ENCODE measurements around the gene SLIT3.

Gene SLIT3

DNA sequence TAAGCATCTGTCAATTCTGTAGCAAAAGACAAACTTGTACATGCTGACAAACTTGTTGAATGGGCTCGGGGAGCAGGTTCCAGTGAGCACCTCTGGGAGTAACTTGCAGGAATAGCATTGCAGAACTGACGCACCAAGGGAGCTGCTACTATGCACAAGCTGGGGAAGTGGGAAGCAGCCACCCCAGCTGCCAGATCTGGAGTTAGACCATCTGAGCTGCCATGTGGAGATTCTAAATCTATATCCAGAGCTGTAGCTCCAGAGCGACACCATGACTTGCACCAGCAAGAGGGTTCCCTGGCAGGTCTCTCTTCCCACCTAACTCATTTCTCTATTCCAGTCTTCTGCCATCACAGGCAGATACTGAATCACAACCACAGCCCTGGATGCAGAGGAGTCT, 375.8 kb downstream of the SLIT3 start:
- Histone ChIP-seq H3K27ac (ENCODE audit: extremely low read depth, low read depth, low read length) (no peak overlapping the region), H3K36me3 (ENCODE audit: control insufficient read depth in 2 of 2, insufficient read depth in 1 of 2, low read length in 2 of 2) (no peaks in the 10 kb centered on the region), H3K9me3 (ENCODE audit: control insufficient read depth, insufficient read depth, low read depth, low read length) (no peaks in the 10 kb centered on the region), H3K4me3 (ENCODE audit: low read depth, low read length) (no peak overlapping the region), H3K4me1 (ENCODE audit: control insufficient read depth, insufficient read depth, low read length) (no peaks in the 10 kb centered on the region)
- TF ChIP-seq ZNF610 (tag by site-specific recombination; IDR thresholded peaks at IDR 0.05; ENCODE audit: borderline replicate concordance) (no peak), ZNF747 (tag by site-specific recombination; IDR thresholded peaks at IDR 0.05) (no peak), SCRT2 (tag by site-specific recombination; IDR thresholded peaks at IDR 0.05) (0 out of 2 replicates have a peak, but pooled peaks have one; percentile 24), ZNF239 (tag by site-specific recombination; IDR thresholded peaks at IDR 0.05) (no peak), ZNF132 (tag by site-specific recombination; IDR thresholded peaks at IDR 0.05; ENCODE audit: borderline replicate concordance) (no peak), ZNF404 (tag by site-specific recombination; IDR thresholded peaks at IDR 0.05) (no peak)
- POLR2A ChIA-PET: no interaction called here
- CTCF ChIA-PET: interaction anchor here (0.6 to 0.9 kb wide), 2 partner anchors 18 to 656 kb away, joined by 3 to 4 read pairs; no protein-coding TSS in a partner anchor

DNA sequence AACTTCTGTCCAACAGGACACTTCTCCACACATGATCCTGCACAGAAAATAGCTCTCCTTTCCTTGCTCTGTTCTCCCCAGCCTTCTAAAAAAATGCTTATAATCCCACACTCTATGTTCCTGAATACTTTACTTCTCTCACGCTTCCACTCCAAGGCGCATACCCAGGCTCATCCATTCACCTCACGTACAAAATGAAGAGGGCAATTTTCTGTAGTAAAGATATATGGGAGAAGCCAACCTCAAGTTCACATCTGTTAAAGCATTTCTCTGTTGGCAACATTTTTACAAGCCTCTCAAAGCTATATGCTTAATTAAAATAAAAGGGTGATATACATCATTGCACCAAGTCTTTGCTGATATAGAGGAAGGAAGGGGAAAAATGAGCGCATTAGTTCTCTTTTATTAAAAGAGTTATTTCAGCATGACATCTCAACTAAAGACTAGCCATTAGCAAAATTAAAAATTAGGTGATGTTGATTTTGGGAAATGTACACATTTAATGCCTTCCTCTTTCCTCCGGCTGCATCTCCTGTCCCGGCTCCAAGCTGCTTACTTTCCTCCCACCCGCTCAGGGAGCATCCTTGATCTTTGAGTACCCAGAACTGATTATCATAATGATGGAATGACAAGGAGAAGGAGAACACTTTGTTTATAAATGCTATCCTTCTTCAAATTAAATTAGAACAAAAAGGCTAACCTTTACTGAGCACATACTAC, 379.6 kb downstream of the SLIT3 start:
- ChIA-PET CTCF (interaction anchor here (0.8 to 1.4 kb wide), 4 partner anchors 8 to 660 kb away, joined by 3 to 5 read pairs (median 4); no protein-coding TSS in a partner anchor), POLR2A (interaction anchor here (0.7 to 0.8 kb wide), 2 partner anchors 8 kb away, joined by 3 to 10 read pairs; no protein-coding TSS in a partner anchor)
- TF ChIP-seq, protein P1, sequence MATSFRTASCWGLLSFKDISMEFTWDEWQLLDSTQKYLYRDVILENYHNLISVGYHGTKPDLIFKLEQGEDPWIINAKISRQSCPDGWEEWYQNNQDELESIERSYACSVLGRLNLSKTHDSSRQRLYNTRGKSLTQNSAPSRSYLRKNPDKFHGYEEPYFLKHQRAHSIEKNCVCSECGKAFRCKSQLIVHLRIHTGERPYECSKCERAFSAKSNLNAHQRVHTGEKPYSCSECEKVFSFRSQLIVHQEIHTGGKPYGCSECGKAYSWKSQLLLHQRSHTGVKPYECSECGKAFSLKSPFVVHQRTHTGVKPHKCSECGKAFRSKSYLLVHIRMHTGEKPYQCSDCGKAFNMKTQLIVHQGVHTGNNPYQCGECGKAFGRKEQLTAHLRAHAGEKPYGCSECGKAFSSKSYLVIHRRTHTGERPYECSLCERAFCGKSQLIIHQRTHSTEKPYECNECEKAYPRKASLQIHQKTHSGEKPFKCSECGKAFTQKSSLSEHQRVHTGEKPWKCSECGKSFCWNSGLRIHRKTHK (tag by site-specific recombination; IDR thresholded peaks at IDR 0.05): no peak
- TF ChIP-seq, protein P2, sequence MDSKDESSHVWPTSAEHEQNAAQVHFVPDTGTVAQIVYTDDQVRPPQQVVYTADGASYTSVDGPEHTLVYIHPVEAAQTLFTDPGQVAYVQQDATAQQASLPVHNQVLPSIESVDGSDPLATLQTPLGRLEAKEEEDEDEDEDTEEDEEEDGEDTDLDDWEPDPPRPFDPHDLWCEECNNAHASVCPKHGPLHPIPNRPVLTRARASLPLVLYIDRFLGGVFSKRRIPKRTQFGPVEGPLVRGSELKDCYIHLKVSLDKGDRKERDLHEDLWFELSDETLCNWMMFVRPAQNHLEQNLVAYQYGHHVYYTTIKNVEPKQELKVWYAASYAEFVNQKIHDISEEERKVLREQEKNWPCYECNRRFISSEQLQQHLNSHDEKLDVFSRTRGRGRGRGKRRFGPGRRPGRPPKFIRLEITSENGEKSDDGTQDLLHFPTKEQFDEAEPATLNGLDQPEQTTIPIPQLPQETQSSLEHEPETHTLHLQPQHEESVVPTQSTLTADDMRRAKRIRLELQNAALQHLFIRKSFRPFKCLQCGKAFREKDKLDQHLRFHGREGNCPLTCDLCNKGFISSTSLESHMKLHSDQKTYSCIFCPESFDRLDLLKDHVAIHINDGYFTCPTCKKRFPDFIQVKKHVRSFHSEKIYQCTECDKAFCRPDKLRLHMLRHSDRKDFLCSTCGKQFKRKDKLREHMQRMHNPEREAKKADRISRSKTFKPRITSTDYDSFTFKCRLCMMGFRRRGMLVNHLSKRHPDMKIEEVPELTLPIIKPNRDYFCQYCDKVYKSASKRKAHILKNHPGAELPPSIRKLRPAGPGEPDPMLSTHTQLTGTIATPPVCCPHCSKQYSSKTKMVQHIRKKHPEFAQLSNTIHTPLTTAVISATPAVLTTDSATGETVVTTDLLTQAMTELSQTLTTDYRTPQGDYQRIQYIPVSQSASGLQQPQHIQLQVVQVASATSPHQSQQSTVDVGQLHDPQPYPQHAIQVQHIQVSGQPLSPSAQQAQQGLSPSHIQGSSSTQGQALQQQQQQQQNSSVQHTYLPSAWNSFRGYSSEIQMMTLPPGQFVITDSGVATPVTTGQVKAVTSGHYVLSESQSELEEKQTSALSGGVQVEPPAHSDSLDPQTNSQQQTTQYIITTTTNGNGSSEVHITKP (tag by site-specific recombination; IDR thresholded peaks at IDR 0.05): no peak
- no peak for TF ChIP-seq ZNF114 (tag by site-specific recombination; IDR thresholded peaks at IDR 0.05)
- TF ChIP-seq, protein P3, sequence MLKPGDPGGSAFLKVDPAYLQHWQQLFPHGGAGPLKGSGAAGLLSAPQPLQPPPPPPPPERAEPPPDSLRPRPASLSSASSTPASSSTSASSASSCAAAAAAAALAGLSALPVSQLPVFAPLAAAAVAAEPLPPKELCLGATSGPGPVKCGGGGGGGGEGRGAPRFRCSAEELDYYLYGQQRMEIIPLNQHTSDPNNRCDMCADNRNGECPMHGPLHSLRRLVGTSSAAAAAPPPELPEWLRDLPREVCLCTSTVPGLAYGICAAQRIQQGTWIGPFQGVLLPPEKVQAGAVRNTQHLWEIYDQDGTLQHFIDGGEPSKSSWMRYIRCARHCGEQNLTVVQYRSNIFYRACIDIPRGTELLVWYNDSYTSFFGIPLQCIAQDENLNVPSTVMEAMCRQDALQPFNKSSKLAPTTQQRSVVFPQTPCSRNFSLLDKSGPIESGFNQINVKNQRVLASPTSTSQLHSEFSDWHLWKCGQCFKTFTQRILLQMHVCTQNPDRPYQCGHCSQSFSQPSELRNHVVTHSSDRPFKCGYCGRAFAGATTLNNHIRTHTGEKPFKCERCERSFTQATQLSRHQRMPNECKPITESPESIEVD (tag by site-specific recombination; IDR thresholded peaks at IDR 0.05): 0 out of 2 replicates have a peak, but pooled peaks have one; percentile 9
- TF ChIP-seq, protein P4, sequence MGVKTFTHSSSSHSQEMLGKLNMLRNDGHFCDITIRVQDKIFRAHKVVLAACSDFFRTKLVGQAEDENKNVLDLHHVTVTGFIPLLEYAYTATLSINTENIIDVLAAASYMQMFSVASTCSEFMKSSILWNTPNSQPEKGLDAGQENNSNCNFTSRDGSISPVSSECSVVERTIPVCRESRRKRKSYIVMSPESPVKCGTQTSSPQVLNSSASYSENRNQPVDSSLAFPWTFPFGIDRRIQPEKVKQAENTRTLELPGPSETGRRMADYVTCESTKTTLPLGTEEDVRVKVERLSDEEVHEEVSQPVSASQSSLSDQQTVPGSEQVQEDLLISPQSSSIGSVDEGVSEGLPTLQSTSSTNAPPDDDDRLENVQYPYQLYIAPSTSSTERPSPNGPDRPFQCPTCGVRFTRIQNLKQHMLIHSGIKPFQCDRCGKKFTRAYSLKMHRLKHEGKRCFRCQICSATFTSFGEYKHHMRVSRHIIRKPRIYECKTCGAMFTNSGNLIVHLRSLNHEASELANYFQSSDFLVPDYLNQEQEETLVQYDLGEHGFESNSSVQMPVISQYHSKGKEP (tag by site-specific recombination; IDR thresholded peaks at IDR 0.05): peak; percentile 75
- Histone ChIP-seq H3K9me3 (ENCODE audit: control insufficient read depth, insufficient read depth, low read depth, low read length) (no peaks in the 10 kb centered on the region), H3K36me3 (ENCODE audit: control insufficient read depth in 2 of 2, insufficient read depth in 1 of 2, low read length in 2 of 2) (no peaks in the 10 kb centered on the region), H3K27ac (ENCODE audit: extremely low read depth, low read depth, low read length) (no peak overlapping the region), H3K4me3 (ENCODE audit: low read depth, low read length) (no peak overlapping the region), H3K4me1 (ENCODE audit: control insufficient read depth, insufficient read depth, low read length) (0 out of 2 replicates have a peak, but pooled peaks cover 2% of the 10 kb centered on the region)
